Uterine smooth muscle cell (primary cell): Measurements from ENCODE around the gene ELP2. TPM values are rescaled to one million over a fixed set of nuclear protein-coding genes. Genes with fewer than 3 reads are reported as not detected.

Source experiments
- total RNA-seq: library from RNA; depleted of rRNA; stranded (reverse); fragments of >200 nt; gene quantifications from 2 replicates; pipeline ENCODE4 v1.2.3, GENCODE V29; 2014

The ELP2 gene
- total RNA-seq, result 86.2 and 113 TPM in 2 replicates

GRCh38 chr18:36129300-36130038, at the start of gene ELP2, which contains the start of gene SLC39A6:
ELP2 (plus strand) TSS chr18:36129899; CDS start chr18:36129934, 35 bp downstream.
SLC39A6 (minus strand) TSS chr18:36129340; CDS start chr18:36127007, 2,333 bp downstream.

GRCh38 chr18:36187193-36187825, 57.6 kb downstream of the ELP2 start, which contains the start of gene MOCOS:
MOCOS (plus strand) TSS chr18:36187497; CDS start chr18:36187540, 43 bp downstream.

Other genes starting within 250 kb of the ELP2 start
- 71.3 and 76.7 TPM in 2 replicates for gene RPRD1A, start 62.3 kb upstream of the ELP2 start, total RNA-seq
- 82.8 and 96.6 TPM in 2 replicates for gene SLC39A6, start 559 bp upstream of the ELP2 start, total RNA-seq
- 2.2 and 5.6 TPM in 2 replicates for gene MOCOS, start 57.6 kb downstream of the ELP2 start, total RNA-seq
- gene FHOD3, start 167.8 kb downstream of the ELP2 start, total RNA-seq, result 16.3 and 19.7 TPM in 2 replicates